ENCODE results near the gene PRKD1.

PRKD1 gene

DNA sequence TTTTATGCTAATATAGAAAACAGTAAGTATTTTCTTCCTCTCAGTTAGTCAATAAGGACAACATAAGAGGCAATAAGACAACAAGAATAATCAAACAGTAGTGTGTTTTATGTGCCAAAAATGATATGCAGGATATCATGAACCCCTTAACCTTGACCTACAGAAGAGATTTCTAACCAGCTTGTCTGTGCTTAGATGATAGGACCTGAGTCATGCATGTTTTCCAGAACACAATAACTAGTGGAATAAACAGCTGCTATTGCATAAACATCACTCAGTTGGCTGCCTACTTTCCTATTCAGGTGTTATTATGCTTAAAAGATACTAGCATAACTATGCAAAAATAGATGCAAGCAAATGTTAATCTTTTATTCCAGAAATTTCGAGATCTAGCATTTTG, 282.5 kb downstream of the PRKD1 start:
- H3K27me3 ChIP-seq (ENCODE audit: insufficient read depth, low read length) = no peaks in the 10 kb centered on the region
- no peaks in the 10 kb centered on the region for H3K36me3 ChIP-seq (ENCODE audit: insufficient read depth, low read length)
- no peaks in the 10 kb centered on the region for H3K4me1 ChIP-seq (ENCODE audit: insufficient read depth, low read length, severe bottlenecking)
- H4K20me1 ChIP-seq (ENCODE audit: insufficient read depth, low read length) = no peaks in the 10 kb centered on the region
- no peak overlapping the region for H3K9ac ChIP-seq (ENCODE audit: low read length)
- no peaks in the 10 kb centered on the region for H3K9me2 ChIP-seq (ENCODE audit: low read depth, low read length)
- TF ChIP-seq EZH2 (IDR thresholded peaks at IDR 0.05; ENCODE audit: borderline replicate concordance, low read length) = no peak
- TF ChIP-seq, protein P1, sequence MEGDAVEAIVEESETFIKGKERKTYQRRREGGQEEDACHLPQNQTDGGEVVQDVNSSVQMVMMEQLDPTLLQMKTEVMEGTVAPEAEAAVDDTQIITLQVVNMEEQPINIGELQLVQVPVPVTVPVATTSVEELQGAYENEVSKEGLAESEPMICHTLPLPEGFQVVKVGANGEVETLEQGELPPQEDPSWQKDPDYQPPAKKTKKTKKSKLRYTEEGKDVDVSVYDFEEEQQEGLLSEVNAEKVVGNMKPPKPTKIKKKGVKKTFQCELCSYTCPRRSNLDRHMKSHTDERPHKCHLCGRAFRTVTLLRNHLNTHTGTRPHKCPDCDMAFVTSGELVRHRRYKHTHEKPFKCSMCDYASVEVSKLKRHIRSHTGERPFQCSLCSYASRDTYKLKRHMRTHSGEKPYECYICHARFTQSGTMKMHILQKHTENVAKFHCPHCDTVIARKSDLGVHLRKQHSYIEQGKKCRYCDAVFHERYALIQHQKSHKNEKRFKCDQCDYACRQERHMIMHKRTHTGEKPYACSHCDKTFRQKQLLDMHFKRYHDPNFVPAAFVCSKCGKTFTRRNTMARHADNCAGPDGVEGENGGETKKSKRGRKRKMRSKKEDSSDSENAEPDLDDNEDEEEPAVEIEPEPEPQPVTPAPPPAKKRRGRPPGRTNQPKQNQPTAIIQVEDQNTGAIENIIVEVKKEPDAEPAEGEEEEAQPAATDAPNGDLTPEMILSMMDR (IDR thresholded peaks at IDR 0.05; ENCODE audit: low read length) = no peak
- no peaks in the 10 kb centered on the region for H3F3A ChIP-seq (ENCODE audit: insufficient read depth, low read length)
- no peaks in the 10 kb centered on the region for H3K79me2 ChIP-seq (ENCODE audit: insufficient read depth, low read length)
- no peak overlapping the region for H3K4me2 ChIP-seq (ENCODE audit: low read length)
- H2AFZ ChIP-seq (ENCODE audit: low read length) = no peak overlapping the region
- no peak overlapping the region for H3K4me3 ChIP-seq (ENCODE audit: low read depth, low read length, poor library complexity, severe bottlenecking)
- H3K27ac ChIP-seq (ENCODE audit: low read depth, low read length, poor library complexity, severe bottlenecking) = no peak overlapping the region
- no peaks in the 10 kb centered on the region for H3K9me3 ChIP-seq (ENCODE audit: low read length)

- Histone ChIP-seq H3K79me2 (ENCODE audit: insufficient read depth, low read length) (no peaks in the 10 kb centered on the region), H3K36me3 (ENCODE audit: insufficient read depth, low read length) (no peaks in the 10 kb centered on the region), H3K4me2 (ENCODE audit: low read length) (no peak overlapping the region), H3K4me1 (ENCODE audit: insufficient read depth, low read length, severe bottlenecking) (no peaks in the 10 kb centered on the region), H3K27ac (ENCODE audit: low read depth, low read length, poor library complexity, severe bottlenecking) (no peak overlapping the region), H3K4me3 (ENCODE audit: low read depth, low read length, poor library complexity, severe bottlenecking) (no peak overlapping the region), H4K20me1 (ENCODE audit: insufficient read depth, low read length) (no peaks in the 10 kb centered on the region), H3K9ac (ENCODE audit: low read length) (no peak overlapping the region), H3K9me3 (ENCODE audit: low read length) (no peaks in the 10 kb centered on the region), H2AFZ (ENCODE audit: low read length) (no peak overlapping the region), H3F3A (ENCODE audit: insufficient read depth, low read length) (no peaks in the 10 kb centered on the region), H3K27me3 (ENCODE audit: insufficient read depth, low read length) (no peaks in the 10 kb centered on the region), H3K9me2 (ENCODE audit: low read depth, low read length) (no peaks in the 10 kb centered on the region)
- TF ChIP-seq, protein P1 (IDR thresholded peaks at IDR 0.05; ENCODE audit: low read length) = no peak
- TF ChIP-seq EZH2 (IDR thresholded peaks at IDR 0.05; ENCODE audit: borderline replicate concordance, low read length) = no peak
Observed at GRCh38 chr14:29643433-29644211, 284.0 kb downstream of the PRKD1 start.

DNA sequence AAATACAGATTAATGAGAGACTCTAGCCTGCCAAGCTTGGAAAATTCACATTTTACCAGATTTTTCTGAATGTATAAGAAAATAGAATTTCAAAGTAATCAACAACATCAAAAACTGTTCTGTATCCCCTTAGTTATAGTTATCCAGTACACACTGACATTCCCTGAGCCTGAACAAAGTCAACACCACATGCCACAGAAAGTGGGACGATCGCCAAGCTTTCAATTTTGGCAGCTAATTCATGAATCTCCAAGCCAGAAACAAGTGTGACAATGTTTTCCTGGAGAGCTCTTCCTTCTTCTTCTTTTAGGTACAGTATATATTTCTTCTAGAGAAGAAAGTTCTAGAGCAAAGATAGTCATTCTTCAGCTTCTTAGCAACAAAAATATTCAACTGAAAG, 290.2 kb downstream of the PRKD1 start:
- H3F3A ChIP-seq (ENCODE audit: insufficient read depth, low read length) = no peaks in the 10 kb centered on the region
- H4K20me1 ChIP-seq (ENCODE audit: insufficient read depth, low read length) = no peaks in the 10 kb centered on the region
- TF ChIP-seq EZH2 (IDR thresholded peaks at IDR 0.05; ENCODE audit: borderline replicate concordance, low read length) = no peak
- TF ChIP-seq, protein P1 (IDR thresholded peaks at IDR 0.05; ENCODE audit: low read length) = no peak
- H3K9me3 ChIP-seq (ENCODE audit: low read length) = no peaks in the 10 kb centered on the region
- no peak overlapping the region for H3K27ac ChIP-seq (ENCODE audit: low read depth, low read length, poor library complexity, severe bottlenecking)
- no peak overlapping the region for H2AFZ ChIP-seq (ENCODE audit: low read length)
- H3K27me3 ChIP-seq (ENCODE audit: insufficient read depth, low read length) = no peaks in the 10 kb centered on the region
- no peak overlapping the region for H3K9ac ChIP-seq (ENCODE audit: low read length)
- no peaks in the 10 kb centered on the region for H3K79me2 ChIP-seq (ENCODE audit: insufficient read depth, low read length)
- H3K4me2 ChIP-seq (ENCODE audit: low read length) = no peak overlapping the region
- no peaks in the 10 kb centered on the region for H3K36me3 ChIP-seq (ENCODE audit: insufficient read depth, low read length)
- H3K4me3 ChIP-seq (ENCODE audit: low read depth, low read length, poor library complexity, severe bottlenecking) = no peak overlapping the region
- no peaks in the 10 kb centered on the region for H3K9me2 ChIP-seq (ENCODE audit: low read depth, low read length)
- no peaks in the 10 kb centered on the region for H3K4me1 ChIP-seq (ENCODE audit: insufficient read depth, low read length, severe bottlenecking)
